ENCODE measurements around the gene GATA6. TPM values are rescaled to one million over a fixed set of nuclear protein-coding genes. Genes with fewer than 3 reads are reported as not detected.

Gene GATA6
- total RNA-seq, 8 experiments from 2014 or later = 0.05 to 2.1 (median 0.24) TPM; not detected in 1

Other genes starting within 250 kb of the GATA6 start
- under 1 TPM in 4 of 8 experiments, not detected in 4; 0.04 to 0.43 (median 0.12) TPM for gene CTAGE1, start 248.3 kb downstream of the GATA6 start, total RNA-seq

Measured in motor neuron (in vitro differentiated cells).